GM12875 (cell line): ENCODE measurements around the gene PALM.

Source experiments
- H3K4me3 ChIP-seq: one replicate; pipeline ENCODE4 v1.5.1; 2011; ENCODE audit warnings: low read depth, low read length, control low read depth
- CTCF ChIP-seq: IDR thresholded peaks from 2 replicates; pipeline ENCODE4 v1.5.1; 2011; ENCODE audit warnings: low read depth, mild to moderate bottlenecking, control low read depth, inconsistent platforms, low read length, moderate library complexity, borderline replicate concordance; ENCODE audit not compliant: insufficient read depth

PALM gene

DNA sequence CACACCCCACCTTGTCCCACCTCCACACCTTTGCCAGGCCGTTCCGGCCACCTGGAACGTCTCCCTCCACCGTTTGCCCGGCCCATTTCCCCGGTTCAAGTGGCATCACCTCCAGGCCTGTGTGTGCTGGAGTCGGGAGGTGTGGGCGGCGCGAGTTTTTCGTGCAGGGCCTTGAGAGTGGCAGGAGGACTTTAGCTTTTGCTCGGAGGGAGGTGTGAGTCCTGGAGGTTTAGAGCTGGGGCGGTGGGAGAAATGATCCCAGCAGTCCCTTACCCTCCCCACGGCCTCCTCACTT, 4.3 kb upstream of the PALM start:
- no peak for TF ChIP-seq CTCF
- H3K4me3 ChIP-seq: no peak overlapping the region

- H3K4me3 ChIP-seq: no peak overlapping the region
- no peak for TF ChIP-seq CTCF
These were observed 645 bp downstream of the PALM start for GRCh38 chr19:709196-709964.

DNA sequence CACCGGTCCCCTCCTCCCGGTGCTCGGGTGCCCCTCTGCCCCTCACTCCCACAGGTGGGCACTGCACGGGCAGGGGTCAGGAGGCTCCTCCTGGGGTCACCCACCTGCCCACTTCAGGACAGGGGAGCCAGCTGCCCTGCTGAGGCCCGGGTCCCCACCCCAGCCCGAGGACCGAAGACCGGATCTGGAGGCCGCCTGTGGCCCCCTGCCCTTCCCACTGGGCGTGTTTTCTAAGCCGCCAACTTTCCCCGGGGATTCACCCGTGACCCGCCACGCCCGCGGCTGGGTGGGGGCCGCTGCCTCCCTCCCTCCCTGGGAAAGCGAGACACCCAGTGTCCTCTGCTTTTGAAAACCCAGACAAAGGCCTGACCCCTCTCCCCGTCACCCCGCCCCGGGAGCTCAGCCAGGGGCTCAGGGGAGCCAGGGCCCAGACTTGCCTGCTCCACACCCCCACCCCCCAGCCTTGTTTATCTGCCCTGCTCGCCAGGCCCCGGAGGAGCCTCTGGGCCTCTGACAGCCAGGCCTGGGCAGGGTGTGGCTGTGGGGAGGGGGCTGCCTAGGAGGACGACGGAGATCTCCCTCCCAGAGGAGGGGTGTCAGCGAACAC, 1.3 kb downstream of the PALM start:
- H3K4me3 ChIP-seq: no peak overlapping the region
- TF ChIP-seq CTCF: no peak

GRCh38 chr19:710767-711166, 2.0 kb downstream of the PALM start:
- TF ChIP-seq CTCF: no peak
- H3K4me3 ChIP-seq: no peak overlapping the region

DNA sequence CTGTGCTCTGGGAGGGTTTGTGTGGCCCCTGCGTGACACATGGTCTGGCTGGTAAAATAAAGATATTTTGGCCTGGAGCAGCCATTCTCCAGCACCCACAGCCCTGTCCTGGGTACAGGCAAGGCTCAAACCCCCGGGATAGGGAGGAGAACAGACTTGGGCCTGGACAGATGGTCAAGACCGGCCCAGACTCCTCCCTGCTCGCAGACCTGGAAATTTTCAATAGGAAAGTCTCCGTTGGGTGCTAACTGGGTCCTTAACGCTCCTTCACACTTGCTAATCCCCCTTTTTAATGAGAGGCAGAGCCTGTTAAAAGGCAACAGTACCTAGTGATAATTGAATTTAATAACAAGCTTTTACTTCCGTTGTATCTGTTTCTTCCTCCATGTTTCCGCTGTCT, 2.5 kb downstream of the PALM start:
- no peak overlapping the region for H3K4me3 ChIP-seq
- no peak for TF ChIP-seq CTCF

- H3K4me3 ChIP-seq: no peak overlapping the region
- TF ChIP-seq CTCF: no peak
These were observed 6.6 kb downstream of the PALM start for GRCh38 chr19:715347-715746.

DNA sequence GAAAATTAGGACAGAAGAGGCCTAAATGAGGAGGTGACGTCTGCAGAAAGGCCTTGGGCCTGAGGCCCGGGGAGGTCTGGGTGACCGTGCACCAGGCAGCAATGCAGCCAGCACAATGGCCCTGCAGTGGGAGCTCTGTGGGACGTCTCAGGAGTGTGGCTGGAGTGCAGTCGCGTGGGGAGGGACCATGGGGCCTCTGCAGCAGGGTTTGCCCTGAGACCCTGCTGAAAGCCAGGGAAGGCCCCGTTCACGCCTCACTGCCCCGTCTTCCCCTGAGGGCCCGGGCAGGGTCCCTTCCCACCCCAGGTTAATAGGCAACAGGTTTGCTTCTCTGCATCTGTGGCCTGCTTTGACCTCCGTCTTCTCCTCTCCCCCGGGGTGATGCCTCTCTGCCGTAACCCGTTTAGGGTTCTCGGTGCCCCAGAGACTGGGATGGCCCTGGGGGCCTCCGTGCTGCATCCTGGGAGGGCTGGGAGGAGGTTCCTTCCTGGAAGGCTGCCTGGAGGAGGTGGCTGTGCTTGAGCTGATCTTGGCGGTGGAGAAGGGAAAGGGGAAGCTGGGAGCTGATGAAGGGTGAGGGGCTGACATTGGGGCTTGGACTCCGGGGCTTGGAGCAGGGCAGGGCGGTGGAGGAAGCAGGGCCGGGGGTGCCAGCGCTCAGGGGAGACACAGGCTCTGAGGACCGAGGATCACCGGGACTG, 9.7 kb downstream of the PALM start:
- no peak overlapping the region for H3K4me3 ChIP-seq
- TF ChIP-seq CTCF: no peak
